GM18870 (cell line): ENCODE measurements around the gene ZBTB9.

Experiments
- ATAC-seq: cut with Tn5 transposase; IDR thresholded peaks from one replicate; pipeline ENCODE4 v1.9.1; 2021; ENCODE audit warnings: moderate library complexity; ENCODE audit not compliant: unreplicated experiment

Gene ZBTB9

DNA sequence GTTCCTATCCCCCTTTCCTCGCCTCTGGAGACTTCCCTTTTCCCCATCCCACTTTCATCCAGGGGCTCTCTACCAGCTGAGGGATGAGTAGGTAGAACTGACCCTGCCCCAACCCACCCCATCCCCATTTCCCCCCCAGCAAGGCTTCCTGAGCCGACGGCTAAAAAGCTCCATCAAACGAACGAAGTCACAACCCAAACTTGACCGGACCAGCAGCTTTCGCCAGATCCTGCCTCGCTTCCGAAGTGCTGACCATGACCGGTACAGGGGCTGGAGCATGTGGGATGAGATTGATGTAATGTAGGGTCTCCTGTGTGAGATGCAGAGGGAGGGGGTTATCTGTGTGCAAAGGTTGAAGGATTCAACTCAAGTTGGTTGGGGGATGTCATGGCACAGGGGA, 21.8 kb upstream of the ZBTB9 start:
- ATAC-seq = no peak

GRCh38 chr6:33433001-33433543, 21.3 kb upstream of the ZBTB9 start:
- ATAC-seq = no peak

- no peak for ATAC-seq
Measured at GRCh38 chr6:33433544-33434191, 20.7 kb upstream of the ZBTB9 start.

DNA sequence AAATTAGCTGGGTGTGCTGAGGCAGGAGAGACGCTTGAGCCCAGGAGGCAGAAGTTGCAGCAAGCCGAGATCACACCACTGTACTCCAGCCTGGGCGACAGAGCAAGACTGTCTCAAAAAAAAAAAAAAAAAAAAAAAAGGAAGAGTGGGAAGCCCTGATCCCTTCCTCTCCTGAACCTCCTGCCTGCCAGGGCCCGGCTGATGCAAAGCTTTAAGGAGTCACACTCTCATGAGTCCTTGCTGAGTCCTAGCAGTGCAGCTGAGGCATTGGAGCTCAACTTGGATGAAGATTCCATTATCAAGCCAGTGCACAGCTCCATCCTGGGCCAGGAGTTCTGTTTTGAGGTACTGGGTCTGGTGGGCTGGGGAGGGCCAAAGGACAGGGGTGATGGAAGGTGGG, 19.4 kb upstream of the ZBTB9 start:
- no peak for ATAC-seq

DNA sequence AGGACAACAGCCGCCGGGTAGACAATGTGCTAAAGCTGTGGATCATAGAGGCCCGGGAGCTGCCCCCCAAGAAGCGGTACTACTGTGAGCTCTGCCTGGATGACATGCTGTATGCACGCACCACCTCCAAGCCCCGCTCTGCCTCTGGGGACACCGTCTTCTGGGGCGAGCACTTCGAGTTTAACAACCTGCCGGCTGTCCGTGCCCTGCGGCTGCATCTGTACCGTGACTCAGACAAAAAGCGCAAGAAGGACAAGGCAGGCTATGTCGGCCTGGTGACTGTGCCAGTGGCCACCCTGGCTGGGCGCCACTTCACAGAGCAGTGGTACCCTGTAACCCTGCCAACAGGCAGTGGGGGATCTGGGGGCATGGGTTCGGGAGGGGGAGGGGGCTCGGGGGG, 16.7 kb upstream of the ZBTB9 start:
- no peak for ATAC-seq

GRCh38 chr6:33438978-33439594, 15.3 kb upstream of the ZBTB9 start:
- no peak for ATAC-seq

GRCh38 chr6:33439956-33440648, 14.3 kb upstream of the ZBTB9 start:
- no peak for ATAC-seq

GRCh38 chr6:33440649-33441309, 13.6 kb upstream of the ZBTB9 start:
- ATAC-seq = no peak

- ATAC-seq = no peak
Measured at GRCh38 chr6:33441457-33441856, 12.9 kb upstream of the ZBTB9 start.

DNA sequence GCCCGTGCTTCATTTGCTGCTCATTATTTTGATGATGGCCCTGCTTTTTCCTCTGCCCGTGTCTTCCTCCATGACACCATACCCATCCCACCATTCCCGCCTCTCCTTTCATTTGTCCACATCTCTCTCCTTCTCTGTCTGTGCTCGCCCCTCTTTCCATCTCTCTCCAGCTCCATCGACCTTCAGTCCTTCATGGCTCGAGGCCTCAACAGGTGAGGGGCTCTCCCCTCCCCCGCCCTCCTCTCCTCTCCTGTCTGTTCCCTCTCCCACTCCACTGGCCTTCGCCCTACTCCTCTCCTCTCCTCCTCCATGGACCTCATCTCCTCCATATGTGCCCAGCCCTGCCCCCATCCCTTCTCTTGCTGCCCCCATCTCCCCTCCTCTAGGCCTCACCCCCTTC, 12.1 kb upstream of the ZBTB9 start:
- no peak for ATAC-seq

DNA sequence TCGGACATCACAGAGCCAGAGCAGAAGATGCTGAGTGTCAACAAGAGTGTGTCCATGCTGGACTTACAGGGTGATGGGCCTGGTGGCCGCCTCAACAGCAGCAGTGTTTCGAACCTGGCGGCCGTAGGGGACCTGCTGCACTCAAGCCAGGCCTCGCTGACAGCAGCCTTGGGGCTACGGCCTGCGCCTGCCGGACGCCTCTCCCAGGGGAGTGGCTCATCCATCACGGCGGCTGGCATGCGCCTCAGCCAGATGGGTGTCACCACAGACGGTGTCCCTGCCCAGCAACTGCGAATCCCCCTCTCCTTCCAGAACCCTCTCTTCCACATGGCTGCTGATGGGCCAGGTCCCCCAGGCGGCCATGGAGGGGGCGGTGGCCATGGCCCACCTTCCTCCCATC, 11.4 kb upstream of the ZBTB9 start:
- ATAC-seq = no peak

DNA sequence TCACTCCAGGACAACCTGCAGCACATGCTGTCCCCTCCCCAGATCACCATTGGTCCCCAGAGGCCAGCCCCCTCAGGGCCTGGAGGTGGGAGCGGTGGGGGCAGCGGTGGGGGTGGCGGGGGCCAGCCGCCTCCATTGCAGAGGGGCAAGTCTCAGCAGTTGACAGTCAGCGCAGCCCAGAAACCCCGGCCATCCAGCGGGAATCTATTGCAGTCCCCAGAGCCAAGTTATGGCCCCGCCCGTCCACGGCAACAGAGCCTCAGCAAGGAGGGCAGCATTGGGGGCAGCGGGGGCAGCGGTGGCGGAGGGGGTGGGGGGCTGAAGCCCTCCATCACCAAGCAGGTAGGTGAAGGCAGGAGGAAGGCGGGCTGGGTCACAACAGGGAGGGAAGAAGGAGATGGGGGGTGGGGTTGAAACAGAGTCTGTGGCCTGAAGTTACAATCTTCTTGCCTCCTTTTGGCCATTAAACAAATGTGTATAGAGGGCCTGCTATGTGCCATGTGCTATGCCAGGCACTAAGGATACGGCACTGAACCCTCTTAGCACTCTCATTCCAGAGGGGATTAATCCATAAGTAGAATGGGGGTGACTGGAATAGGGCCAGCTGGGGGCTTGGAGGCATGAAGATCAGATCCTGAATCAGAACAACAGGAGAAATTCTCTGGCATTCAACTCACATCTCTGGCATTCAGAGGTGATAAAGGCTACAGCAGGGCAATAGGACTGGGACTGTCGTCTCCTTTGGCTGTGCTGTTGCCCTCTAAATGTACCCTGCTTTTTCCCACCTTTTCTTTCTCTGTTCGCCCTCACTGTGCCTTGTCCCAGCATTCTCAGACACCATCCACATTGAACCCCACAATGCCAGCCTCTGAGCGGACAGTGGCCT, 10.5 kb upstream of the ZBTB9 start:
- ATAC-seq = no peak

- no peak for ATAC-seq
Measured at GRCh38 chr6:33445119-33445603, 9.2 kb upstream of the ZBTB9 start.

DNA sequence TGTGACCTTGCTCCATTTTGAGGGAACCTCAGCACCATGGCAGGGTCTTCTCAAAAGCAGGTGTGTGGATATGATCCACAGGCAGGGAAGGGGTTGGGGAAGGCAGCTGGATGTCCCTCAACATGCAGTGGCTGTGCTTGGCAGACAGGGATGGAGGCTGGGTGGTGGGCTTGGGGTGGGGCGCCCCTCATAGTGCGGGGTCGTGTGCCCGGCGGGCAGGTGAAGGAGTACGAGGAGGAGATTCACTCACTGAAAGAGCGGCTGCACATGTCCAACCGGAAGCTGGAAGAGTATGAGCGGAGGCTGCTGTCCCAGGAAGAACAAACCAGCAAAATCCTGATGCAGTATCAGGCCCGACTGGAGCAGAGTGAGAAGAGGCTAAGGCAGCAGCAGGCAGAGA, 8.0 kb upstream of the ZBTB9 start:
- ATAC-seq = no peak

- ATAC-seq = no peak
Measured at GRCh38 chr6:33450434-33450833, 3.9 kb upstream of the ZBTB9 start.

DNA sequence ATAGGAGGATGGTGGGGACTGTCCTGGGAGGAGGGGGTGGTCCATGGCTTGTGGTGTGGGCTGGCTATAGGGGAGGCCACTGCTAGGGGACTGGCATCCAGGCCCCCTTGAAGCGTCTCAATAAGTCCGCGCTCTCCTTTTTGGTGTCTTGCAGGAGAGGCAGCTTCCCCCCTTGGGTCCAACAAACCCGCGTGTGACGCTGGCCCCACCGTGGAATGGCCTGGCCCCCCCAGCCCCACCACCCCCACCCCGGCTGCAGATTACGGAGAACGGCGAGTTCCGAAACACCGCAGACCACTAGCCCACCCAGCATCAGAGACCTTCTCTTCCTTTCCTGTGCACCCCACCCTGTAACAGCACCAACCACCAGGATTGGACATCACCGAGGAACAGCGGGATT, 2.8 kb upstream of the ZBTB9 start:
- no peak for ATAC-seq

DNA sequence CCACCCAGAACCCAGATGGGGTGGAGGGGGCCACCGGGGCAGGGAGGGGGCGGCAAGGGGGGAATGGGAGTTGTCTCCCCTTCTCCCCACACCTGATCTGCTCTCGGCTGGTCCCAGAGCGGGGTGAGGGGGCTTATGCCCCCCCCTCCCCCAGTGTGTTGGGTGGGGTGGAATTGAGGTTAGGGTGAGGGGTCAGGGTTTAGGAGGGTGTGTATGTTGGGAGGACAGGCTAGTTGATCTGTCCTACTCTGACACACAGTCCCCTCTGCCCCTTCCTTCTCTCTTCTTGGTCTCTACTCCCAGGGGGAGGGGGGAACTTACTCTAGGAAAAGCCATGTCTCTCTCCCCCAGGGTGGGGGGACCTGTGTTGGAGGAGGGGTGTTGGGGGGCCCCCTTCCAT, 1.9 kb upstream of the ZBTB9 start:
- ATAC-seq = no peak

DNA sequence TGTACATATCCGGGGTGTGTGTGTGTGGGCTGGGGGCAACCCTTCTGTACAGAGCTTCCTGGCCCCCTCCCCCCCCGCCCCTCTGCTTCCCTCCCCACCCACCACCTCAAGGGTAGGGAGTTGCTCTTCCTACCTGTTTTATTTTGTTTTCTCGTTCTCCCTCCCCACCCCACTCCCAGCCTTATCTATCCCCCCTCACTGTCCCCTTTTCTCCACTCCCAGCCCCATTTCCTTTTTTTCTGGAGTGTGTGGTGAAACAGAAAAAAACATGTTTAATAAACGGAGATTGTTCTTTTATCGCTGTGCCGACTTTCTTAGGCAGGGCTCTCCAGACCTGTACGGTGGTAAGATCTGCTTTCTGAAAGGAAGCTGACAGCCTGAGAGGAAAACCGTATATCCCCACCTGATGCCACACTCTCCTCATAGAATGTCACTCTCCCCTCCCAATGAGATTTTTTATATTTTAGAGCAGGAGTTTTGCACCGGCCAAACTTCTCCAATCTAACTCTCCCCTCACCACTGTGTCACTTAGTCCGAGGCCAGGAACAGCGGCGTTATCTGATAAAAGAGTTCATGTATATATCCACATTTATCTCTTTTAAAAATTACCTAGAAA, 875 bp upstream of the ZBTB9 start:
- ATAC-seq = no peak

- no peak for ATAC-seq
Measured at GRCh38 chr6:33455051-33455450, 675 bp downstream of the ZBTB9 start.

DNA sequence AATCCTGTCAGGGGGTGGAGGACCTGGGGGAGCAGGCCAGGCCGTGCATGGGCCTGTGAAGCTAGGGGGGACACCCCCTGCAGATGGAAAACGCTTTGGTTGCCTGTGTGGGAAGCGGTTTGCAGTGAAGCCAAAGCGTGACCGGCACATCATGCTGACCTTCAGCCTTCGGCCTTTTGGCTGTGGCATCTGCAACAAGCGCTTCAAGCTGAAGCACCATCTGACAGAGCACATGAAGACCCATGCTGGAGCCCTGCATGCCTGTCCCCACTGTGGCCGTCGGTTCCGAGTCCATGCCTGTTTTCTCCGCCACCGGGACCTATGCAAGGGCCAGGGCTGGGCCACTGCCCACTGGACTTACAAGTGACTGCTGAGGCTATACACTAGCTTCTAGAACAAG, 1.8 kb downstream of the ZBTB9 start:
- no peak for ATAC-seq
